ENCODE results near the gene DPP6.

DNA sequence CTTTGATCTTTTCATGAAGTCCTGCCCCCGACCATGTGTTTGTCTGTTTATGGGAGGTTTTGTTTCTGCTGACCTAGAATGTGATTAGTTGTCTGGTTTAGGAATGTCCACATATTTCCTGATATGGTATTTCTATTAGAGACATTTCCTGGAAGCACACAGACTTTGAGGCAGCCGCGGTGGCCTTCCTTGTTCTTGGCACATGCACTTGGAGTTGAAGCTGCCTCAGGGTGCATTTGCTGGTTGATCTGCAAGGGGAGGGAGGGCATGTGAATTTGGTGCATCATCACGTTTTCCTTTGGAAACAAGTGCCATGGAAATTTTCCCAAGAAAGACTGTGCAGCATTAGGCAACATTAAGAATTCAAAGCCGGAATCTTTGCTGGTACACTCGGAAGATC, 622.0 kb downstream of the DPP6 start:
- TF ChIP-seq, protein P1, sequence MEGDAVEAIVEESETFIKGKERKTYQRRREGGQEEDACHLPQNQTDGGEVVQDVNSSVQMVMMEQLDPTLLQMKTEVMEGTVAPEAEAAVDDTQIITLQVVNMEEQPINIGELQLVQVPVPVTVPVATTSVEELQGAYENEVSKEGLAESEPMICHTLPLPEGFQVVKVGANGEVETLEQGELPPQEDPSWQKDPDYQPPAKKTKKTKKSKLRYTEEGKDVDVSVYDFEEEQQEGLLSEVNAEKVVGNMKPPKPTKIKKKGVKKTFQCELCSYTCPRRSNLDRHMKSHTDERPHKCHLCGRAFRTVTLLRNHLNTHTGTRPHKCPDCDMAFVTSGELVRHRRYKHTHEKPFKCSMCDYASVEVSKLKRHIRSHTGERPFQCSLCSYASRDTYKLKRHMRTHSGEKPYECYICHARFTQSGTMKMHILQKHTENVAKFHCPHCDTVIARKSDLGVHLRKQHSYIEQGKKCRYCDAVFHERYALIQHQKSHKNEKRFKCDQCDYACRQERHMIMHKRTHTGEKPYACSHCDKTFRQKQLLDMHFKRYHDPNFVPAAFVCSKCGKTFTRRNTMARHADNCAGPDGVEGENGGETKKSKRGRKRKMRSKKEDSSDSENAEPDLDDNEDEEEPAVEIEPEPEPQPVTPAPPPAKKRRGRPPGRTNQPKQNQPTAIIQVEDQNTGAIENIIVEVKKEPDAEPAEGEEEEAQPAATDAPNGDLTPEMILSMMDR (conservative IDR thresholded peaks at IDR 0.05 in 1 of 2, IDR thresholded peaks at IDR 0.05 in 1 of 2; ENCODE audit: extremely low read depth in 1 of 2, insufficient read depth in 1 of 2, low read depth in 1 of 2, low read length in 2 of 2) = no peak
- no peak for TF ChIP-seq EZH2 (IDR thresholded peaks at IDR 0.05; ENCODE audit: borderline replicate concordance, low read length)
